ENCODE measurements around the gene KCNF1. TPM values are rescaled to one million over a fixed set of nuclear protein-coding genes. Genes with fewer than 3 reads are reported as not detected.

Gene KCNF1
- total RNA-seq, 1 experiment from 2014 or later: 3.2 TPM

DNA sequence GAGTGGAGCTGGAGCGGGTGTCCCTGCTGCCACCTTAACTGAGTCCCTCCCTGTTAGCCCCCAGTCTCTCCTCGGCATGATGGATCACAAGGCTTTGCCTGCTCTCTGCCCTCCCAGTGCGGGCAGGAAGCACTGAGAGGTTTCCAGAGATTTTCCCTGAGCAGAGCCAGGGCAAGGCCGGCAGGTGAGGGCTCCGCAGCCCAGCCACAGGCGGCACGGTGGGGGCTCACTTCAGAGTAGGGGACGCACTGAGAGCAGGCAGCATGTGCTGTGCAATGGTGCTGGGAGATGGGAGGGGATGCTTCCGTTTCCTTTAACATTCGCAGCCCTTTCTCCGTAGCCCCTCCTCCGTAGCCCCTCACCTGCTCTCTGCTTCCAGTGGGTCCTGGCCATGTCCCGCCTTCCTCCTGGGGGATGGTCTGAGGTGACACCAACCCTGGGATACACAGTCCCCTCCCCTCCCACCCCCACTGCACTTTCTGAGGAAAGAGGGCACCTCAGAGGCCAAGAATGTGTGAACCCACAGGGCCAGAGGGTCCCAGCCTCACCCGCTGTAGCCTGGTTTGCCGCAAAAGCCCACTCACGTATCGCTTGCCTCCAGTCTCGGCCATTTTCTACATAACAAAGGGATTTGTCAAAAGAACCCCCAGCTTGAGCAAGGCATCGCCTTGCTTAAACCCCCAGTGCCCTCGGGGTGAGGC is 10.7 kb downstream of the KCNF1 start:
- Histone ChIP-seq H3K79me2 (ENCODE audit: insufficient read depth, low read length) (no peaks in the 10 kb centered on the region), H4K20me1 (ENCODE audit: control insufficient read depth, insufficient read depth, insufficient read length) (peaks cover 2% of the 10 kb centered on the region), H3K9ac (ENCODE audit: extremely low read depth, insufficient read length, low read length) (no peak overlapping the region), H3K9me3 (ENCODE audit: control insufficient read depth, low read depth, low read length) (no peaks in the 10 kb centered on the region), H4K8ac (replicated peaks; ENCODE audit: insufficient read length, low read depth, low read length) (no peak overlapping the region), H2BK120ac (ENCODE audit: low read depth, low read length, poor library complexity, severe bottlenecking) (no peak overlapping the region), H3K14ac (ENCODE audit: insufficient read depth, low read length) (peak overlapping the region; percentile 1; the same call in 1 of the 2 replicates), H3K4ac (ENCODE audit: low read depth, low read length) (no peak overlapping the region), H2AFZ (ENCODE audit: low read length) (no peak overlapping the region), H2BK12ac (ENCODE audit: insufficient read length, low read depth, low read length) (no peak overlapping the region), H3T11ph (ENCODE audit: low read length) (no peak overlapping the region), H3K4me2 (ENCODE audit: insufficient read depth, insufficient read length, low read length) (no peak overlapping the region), H2BK20ac (ENCODE audit: low read depth, low read length, poor library complexity, severe bottlenecking) (no peak overlapping the region), H3K27me3 (ENCODE audit: insufficient read depth, low read length) (no peaks in the 10 kb centered on the region), H3K23me2 (ENCODE audit: insufficient read length, low read depth, low read length, poor library complexity, severe bottlenecking) (no peaks in the 10 kb centered on the region), H3K18ac (ENCODE audit: insufficient read length, low read depth, low read length) (no peak overlapping the region), H3K4me1 (ENCODE audit: insufficient read depth, low read length) (peaks cover 11% of the 10 kb centered on the region; the same call in 1 of the 2 replicates), H3K23ac (ENCODE audit: insufficient read length, low read depth, low read length) (no peak overlapping the region), H4K5ac (ENCODE audit: insufficient read length, low read depth, low read length) (no peak overlapping the region), H2BK5ac (ENCODE audit: insufficient read length, low read length) (no peak overlapping the region), H2AK5ac (ENCODE audit: insufficient read length, low read length) (no peak overlapping the region), H3K27ac (ENCODE audit: insufficient read length, low read depth, low read length) (no peak overlapping the region), H3K56ac (ENCODE audit: insufficient read length, low read depth, low read length) (no peak overlapping the region), H4K91ac (ENCODE audit: insufficient read length, low read depth, low read length) (no peak overlapping the region), H3K79me1 (ENCODE audit: insufficient read depth, low read depth, low read length, poor library complexity, severe bottlenecking) (no peaks in the 10 kb centered on the region), H2BK15ac (ENCODE audit: low read depth, low read length) (no peak overlapping the region)
- Mint-ChIP-seq H3K4me3 (peak overlapping the region in 1 of 2 experiments; percentile 35; a peak in 1 of 5 replicates), H3K9me3 (no peaks in the 10 kb centered on the region; a peak in 1 of 5 replicates), H3K27me3 (ENCODE audit: low read depth) (peaks cover 17% of the 10 kb centered on the region), H3K4me1 (peaks cover 24 to 40% of the 10 kb centered on the region in 2 experiments), H3K36me3 (ENCODE audit: insufficient read depth in 1 of 3, low read depth in 3 of 3) (no peaks in the 10 kb centered on the region), H3K27ac (peak overlapping the region in 1 of 3 experiments; percentile 74; a peak in 1 of 7 replicates)
- WGBS (ENCODE audit: extremely low coverage, insufficient read length, low lambda C conversion rate): no CpG with 5 or more reads among the region's 20 CpGs
- TF ChIP-seq, protein P1, sequence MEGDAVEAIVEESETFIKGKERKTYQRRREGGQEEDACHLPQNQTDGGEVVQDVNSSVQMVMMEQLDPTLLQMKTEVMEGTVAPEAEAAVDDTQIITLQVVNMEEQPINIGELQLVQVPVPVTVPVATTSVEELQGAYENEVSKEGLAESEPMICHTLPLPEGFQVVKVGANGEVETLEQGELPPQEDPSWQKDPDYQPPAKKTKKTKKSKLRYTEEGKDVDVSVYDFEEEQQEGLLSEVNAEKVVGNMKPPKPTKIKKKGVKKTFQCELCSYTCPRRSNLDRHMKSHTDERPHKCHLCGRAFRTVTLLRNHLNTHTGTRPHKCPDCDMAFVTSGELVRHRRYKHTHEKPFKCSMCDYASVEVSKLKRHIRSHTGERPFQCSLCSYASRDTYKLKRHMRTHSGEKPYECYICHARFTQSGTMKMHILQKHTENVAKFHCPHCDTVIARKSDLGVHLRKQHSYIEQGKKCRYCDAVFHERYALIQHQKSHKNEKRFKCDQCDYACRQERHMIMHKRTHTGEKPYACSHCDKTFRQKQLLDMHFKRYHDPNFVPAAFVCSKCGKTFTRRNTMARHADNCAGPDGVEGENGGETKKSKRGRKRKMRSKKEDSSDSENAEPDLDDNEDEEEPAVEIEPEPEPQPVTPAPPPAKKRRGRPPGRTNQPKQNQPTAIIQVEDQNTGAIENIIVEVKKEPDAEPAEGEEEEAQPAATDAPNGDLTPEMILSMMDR (conservative IDR thresholded peaks at IDR 0.05): no peak
- no peak for DNase-seq

Data from H9 (cell line).